ENCODE results near the gene ZAP70. TPM values are rescaled to one million over a fixed set of nuclear protein-coding genes. Genes with fewer than 3 reads are reported as not detected.
A peak's percentile ranks its signal among the peaks of the same experiment; 100 is the strongest.

Gene ZAP70
- total RNA-seq, 4 donors from 2014 or later, result 11.5 to 75.1 (median 27.2) TPM

- Histone ChIP-seq H3K4me1 (no peaks in the 10 kb centered on the region), H3K27ac (no peak overlapping the region), H3K36me3 (no peaks in the 10 kb centered on the region), H3K4me3 (no peak overlapping the region), H3K9me3 (no peaks in the 10 kb centered on the region), H3K27me3 (no peaks in the 10 kb centered on the region)
- peak in 2 of 3 donors; percentile 35 to 78 for DNase-seq
- TF ChIP-seq, protein P1, sequence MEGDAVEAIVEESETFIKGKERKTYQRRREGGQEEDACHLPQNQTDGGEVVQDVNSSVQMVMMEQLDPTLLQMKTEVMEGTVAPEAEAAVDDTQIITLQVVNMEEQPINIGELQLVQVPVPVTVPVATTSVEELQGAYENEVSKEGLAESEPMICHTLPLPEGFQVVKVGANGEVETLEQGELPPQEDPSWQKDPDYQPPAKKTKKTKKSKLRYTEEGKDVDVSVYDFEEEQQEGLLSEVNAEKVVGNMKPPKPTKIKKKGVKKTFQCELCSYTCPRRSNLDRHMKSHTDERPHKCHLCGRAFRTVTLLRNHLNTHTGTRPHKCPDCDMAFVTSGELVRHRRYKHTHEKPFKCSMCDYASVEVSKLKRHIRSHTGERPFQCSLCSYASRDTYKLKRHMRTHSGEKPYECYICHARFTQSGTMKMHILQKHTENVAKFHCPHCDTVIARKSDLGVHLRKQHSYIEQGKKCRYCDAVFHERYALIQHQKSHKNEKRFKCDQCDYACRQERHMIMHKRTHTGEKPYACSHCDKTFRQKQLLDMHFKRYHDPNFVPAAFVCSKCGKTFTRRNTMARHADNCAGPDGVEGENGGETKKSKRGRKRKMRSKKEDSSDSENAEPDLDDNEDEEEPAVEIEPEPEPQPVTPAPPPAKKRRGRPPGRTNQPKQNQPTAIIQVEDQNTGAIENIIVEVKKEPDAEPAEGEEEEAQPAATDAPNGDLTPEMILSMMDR (IDR thresholded peaks at IDR 0.05), result peak in 5 of 6 experiments; percentile 27 to 73 (median 60)
- TF ChIP-seq POLR2A (IDR thresholded peaks at IDR 0.05), result no peak
Observed at GRCh38 chr2:97699765-97700444, 13.5 kb upstream of the ZAP70 start.

DNA sequence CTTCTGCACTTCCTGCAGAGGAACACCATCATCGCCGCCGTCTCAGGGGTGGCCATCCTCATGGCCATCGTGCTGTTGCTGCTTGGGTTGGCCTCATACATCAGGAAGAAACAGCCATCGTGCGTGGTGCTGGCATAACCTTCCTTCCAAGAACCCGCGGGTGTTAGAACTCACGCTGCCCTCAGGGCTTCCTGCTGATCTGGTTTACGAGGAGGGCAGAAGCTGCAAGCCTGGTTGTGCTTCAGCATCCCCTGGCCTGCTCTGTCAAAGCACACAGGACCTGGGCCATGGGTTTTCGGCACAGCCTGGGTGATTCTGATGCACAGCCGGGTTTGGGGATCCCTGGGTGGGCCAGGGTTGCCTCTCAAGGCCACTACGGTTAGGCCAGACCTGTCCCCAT lies 12.2 kb upstream of the ZAP70 start:
- H3K4me1 ChIP-seq, result no peaks in the 10 kb centered on the region
- H3K4me3 ChIP-seq, result no peak overlapping the region
- H3K27ac ChIP-seq, result no peak overlapping the region
- H3K9me3 ChIP-seq, result no peaks in the 10 kb centered on the region
- peak in 1 of 3 donors; percentile 17 for DNase-seq
- TF ChIP-seq POLR2A (IDR thresholded peaks at IDR 0.05), result no peak
- TF ChIP-seq, protein P1 (IDR thresholded peaks at IDR 0.05), result no peak
- no peaks in the 10 kb centered on the region for H3K36me3 ChIP-seq
- no peaks in the 10 kb centered on the region for H3K27me3 ChIP-seq

DNA sequence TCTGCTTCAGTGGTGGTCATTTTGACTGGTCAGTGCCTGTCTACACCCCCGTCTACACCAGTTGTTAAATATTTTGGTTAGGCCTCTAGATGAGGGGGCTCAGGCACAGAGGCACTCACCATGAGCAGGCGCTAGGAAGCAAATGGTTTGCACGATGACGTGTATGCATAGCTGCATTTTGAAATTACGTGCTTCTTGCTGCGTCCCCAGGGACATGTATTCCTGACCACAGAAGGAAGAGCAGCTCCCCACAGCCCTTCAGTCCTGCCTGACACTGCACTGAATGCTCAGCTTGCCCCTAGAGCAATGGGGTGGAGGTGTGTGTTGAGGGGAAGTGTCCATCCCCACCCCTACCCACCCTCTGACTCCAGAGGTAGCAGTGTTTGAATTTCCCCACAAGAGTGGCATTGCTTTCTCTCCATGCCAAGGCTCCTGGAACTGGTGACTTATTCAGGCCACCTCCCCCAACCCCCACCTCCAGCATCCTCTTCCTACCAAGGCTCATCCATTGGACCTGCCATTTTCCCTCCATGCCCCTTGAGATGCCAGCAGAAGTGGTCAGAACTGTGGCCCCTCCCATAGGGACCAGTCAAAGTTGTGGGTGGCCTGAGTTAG lies 11.4 kb upstream of the ZAP70 start:
- Histone ChIP-seq H3K9me3 (no peaks in the 10 kb centered on the region), H3K27me3 (no peaks in the 10 kb centered on the region), H3K36me3 (no peaks in the 10 kb centered on the region), H3K4me1 (no peaks in the 10 kb centered on the region), H3K27ac (no peak overlapping the region), H3K4me3 (no peak overlapping the region)
- TF ChIP-seq POLR2A (IDR thresholded peaks at IDR 0.05), result no peak
- TF ChIP-seq, protein P1 (IDR thresholded peaks at IDR 0.05), result no peak
- DNase-seq, result peak in 1 of 3 donors; percentile 24

DNA sequence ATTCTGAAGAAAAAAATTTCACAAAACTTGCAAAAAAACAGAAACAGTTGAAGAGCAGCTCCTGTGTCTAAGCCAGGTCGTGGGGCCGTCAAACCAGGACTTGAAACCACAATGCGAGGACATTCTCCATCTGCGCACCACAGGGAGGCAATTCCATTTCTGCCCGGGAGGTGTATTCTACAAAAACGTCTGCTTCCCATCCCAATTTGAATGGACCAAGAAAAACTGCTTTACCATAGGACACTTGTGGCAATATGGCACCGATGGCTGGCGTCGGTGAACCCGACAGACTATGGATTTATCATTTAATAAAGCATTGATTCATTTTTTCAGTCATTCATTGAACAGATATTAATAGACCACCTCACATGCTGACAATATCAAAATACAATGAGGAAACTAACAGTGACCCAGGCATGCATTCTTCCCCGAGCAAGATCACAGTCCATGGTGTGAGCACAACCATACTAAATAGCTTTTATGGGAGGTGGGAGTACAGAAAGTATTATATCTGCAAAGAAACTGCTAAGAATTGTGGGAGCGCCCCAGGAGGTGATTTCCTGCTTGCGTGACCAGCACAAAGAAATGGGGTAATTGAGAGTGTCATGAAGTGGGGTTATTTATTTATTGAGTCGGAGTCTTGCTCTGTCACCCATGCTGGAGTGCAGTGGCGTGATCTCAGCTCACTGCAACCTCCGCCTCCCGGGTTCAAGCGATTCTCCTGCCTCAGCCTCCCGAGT lies 10.5 kb upstream of the ZAP70 start:
- H3K4me1 ChIP-seq, result peaks cover 0 to 9% (median 0%) of the 10 kb centered on the region in 4 donors
- no peaks in the 10 kb centered on the region for H3K36me3 ChIP-seq
- TF ChIP-seq POLR2A (IDR thresholded peaks at IDR 0.05), result no peak
- TF ChIP-seq, protein P1 (IDR thresholded peaks at IDR 0.05), result no peak
- H3K4me3 ChIP-seq, result no peak overlapping the region
- H3K27ac ChIP-seq, result no peak overlapping the region
- no peaks in the 10 kb centered on the region for H3K27me3 ChIP-seq
- H3K9me3 ChIP-seq, result no peaks in the 10 kb centered on the region
- peak in 1 of 3 donors; percentile 13 for DNase-seq

- Histone ChIP-seq H3K9me3 (no peaks in the 10 kb centered on the region), H3K4me3 (no peak overlapping the region), H3K4me1 (peaks cover 0 to 12% (median 0%) of the 10 kb centered on the region in 4 donors), H3K27ac (no peak overlapping the region), H3K27me3 (no peaks in the 10 kb centered on the region), H3K36me3 (no peaks in the 10 kb centered on the region)
- DNase-seq, result no peak
- TF ChIP-seq POLR2A (IDR thresholded peaks at IDR 0.05), result no peak
- TF ChIP-seq, protein P1 (IDR thresholded peaks at IDR 0.05), result no peak
Observed at GRCh38 chr2:97703741-97704140, 9.6 kb upstream of the ZAP70 start.
